Measurements from ENCODE around the gene PRKAR1B. TPM values are rescaled to one million over a fixed set of nuclear protein-coding genes. Genes with fewer than 3 reads are reported as not detected.

PRKAR1B gene
- total and polyA plus RNA-seq, 7 experiments from 2014 or later, result 16.1 to 51.4 (median 28.7) TPM

DNA sequence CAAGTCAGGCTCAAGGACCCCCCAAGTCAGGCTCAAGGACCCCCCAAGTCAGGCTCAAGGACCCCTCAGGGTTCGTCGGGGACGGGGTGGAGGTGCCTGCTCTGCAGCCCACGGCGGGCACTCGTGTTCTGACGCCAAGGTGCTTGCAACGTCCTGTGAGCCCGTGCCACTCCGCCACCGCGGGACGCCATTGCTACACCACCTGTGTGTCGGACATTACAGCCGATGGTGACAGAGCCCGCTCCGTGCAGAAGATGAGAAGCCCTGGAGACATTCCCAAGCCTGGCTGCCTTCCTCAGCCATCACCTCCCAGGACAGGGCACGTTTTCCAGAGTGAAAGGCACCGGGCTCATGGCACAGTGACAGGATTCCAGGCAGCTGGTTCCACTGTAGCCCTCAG, 98.3 kb downstream of the PRKAR1B start:
- no peak overlapping the region for H3K27ac ChIP-seq (ENCODE audit: low read depth, low read length)

DNA sequence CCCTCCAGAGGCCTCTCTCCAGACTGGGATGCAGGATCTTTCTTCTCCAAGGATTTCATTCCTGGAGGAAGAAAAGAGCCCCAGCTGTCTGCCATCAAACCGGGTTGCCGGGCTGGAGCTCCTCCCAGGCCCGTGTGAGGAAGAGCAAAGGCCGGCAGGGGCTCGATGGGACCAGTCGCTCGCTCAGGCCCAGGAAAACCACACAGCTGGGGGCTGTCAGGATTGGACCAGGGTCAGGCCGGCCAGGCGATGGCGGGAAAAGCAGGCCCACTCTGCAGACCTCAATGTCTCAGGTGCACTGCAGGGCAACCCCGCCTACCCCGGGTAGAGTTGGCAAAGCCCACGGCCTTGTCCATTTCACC, 98.7 kb downstream of the PRKAR1B start:
- H3K4me1 Mint-ChIP-seq, result peaks cover 0 to 21% (median 13%) of the 10 kb centered on the region in 7 donors
- H3K36me3 Mint-ChIP-seq, result peaks cover 13 to 23% (median 19%) of the 10 kb centered on the region in 5 donors
- H3K27ac ChIP-seq (ENCODE audit: low read depth, low read length), result no peak overlapping the region
- peaks cover 0 to 17% (median 3%) of the 10 kb centered on the region in 3 experiments for H3K9me3 ChIP-seq (ENCODE audit: control insufficient read depth in 2 of 3, low read length in 3 of 3)
- H3K27me3 ChIP-seq (ENCODE audit: control insufficient read depth in 2 of 2, insufficient read depth in 2 of 2, low read length in 2 of 2), result no peaks in the 10 kb centered on the region
- H3K4me3 Mint-ChIP-seq, result no peak overlapping the region
- H3K27ac Mint-ChIP-seq, result no peak overlapping the region
- no peaks in the 10 kb centered on the region for H3K27me3 Mint-ChIP-seq
- POLR2A ChIA-PET, result no interaction called here
- H3K4me3 ChIP-seq (ENCODE audit: low read length), result no peak overlapping the region
- H3K4me1 ChIP-seq (ENCODE audit: control insufficient read depth in 2 of 2, insufficient read depth in 2 of 2, low read length in 2 of 2), result no peaks in the 10 kb centered on the region
- H3K9me3 Mint-ChIP-seq, result peaks cover 0 to 27% (median 12%) of the 10 kb centered on the region in 11 donors
- CTCF ChIA-PET, result no interaction called here
- no peaks in the 10 kb centered on the region for H3K36me3 ChIP-seq (ENCODE audit: control insufficient read depth in 2 of 3, insufficient read depth in 3 of 3, low read length in 3 of 3)
- ATAC-seq (no peak), DNase-seq (no peak)
- intact Hi-C loops (cut with micrococcal nuclease), result no loop called here

More for the DNA sequence above, 98.3 kb downstream of the PRKAR1B start:
- Histone ChIP-seq H3K9me3 (ENCODE audit: control insufficient read depth in 2 of 3, low read length in 3 of 3) (peaks cover 0 to 17% (median 3%) of the 10 kb centered on the region in 3 experiments), H3K36me3 (ENCODE audit: control insufficient read depth in 2 of 3, insufficient read depth in 3 of 3, low read length in 3 of 3) (no peaks in the 10 kb centered on the region), H3K4me1 (ENCODE audit: control insufficient read depth in 2 of 2, insufficient read depth in 2 of 2, low read length in 2 of 2) (no peaks in the 10 kb centered on the region), H3K27me3 (ENCODE audit: control insufficient read depth in 2 of 2, insufficient read depth in 2 of 2, low read length in 2 of 2) (no peaks in the 10 kb centered on the region), H3K4me3 (ENCODE audit: low read length) (no peak overlapping the region)
- peaks cover 0 to 24% (median 12%) of the 10 kb centered on the region in 11 donors for H3K9me3 Mint-ChIP-seq
- DNase-seq, result no peak
- CTCF ChIA-PET, result no interaction called here
- H3K36me3 Mint-ChIP-seq, result peaks cover 12 to 22% (median 17%) of the 10 kb centered on the region in 5 donors
- POLR2A ChIA-PET, result no interaction called here
- H3K4me3 Mint-ChIP-seq, result no peak overlapping the region
- no peak for ATAC-seq
- H3K27ac Mint-ChIP-seq, result no peak overlapping the region
- peaks cover 0 to 16% (median 10%) of the 10 kb centered on the region in 7 donors for H3K4me1 Mint-ChIP-seq
- no peaks in the 10 kb centered on the region for H3K27me3 Mint-ChIP-seq
- intact Hi-C loops (cut with micrococcal nuclease), result no loop called here

DNA sequence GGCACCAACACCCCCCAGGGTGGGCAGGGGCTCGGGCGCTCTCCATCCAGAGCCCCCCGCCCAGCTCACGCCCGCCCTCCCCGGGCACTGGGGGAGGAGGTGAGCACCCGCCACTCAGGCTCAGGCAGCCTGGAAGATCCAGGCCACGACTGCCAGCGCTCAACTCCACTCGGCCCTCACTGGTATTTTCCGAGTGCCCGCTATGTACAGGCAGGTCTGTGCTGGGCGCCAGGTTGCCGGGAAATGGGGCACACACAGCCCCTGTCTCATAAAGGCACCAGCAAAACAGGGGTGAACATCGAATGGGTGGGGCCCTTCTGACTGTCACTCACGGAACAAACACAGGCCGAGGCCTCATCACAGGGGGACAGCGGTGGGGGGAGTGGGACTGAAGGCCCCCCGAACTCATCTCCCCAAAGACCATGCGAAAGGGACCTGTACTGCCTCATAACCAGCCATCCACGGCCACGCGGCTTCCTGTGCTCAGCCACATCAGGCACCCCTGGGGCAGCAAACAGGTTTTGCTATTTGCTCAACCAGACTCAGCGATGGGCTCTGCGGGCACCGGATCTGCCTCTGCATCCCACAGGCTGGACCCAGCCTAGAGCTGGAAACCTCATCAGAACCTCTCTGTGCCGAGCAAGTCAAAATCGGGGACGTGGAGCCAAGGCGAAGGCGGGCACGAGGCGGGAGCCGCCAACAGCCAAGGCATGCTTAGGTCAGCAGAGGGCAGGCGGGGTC, 99.2 kb downstream of the PRKAR1B start:
- peaks cover 0 to 17% (median 3%) of the 10 kb centered on the region in 3 experiments for H3K9me3 ChIP-seq (ENCODE audit: control insufficient read depth in 2 of 3, low read length in 3 of 3)
- ATAC-seq (no peak), DNase-seq (no peak)
- no peak overlapping the region for H3K27ac Mint-ChIP-seq
- peaks cover 0 to 19% (median 10%) of the 10 kb centered on the region in 7 donors for H3K4me1 Mint-ChIP-seq
- no peak overlapping the region for H3K4me3 Mint-ChIP-seq
- H3K4me1 ChIP-seq (ENCODE audit: control insufficient read depth in 2 of 2, insufficient read depth in 2 of 2, low read length in 2 of 2), result no peaks in the 10 kb centered on the region
- no peak overlapping the region for H3K27ac ChIP-seq (ENCODE audit: low read depth, low read length)
- intact Hi-C loops (cut with micrococcal nuclease), result no loop called here
- ChIA-PET CTCF (no interaction called here), POLR2A (no interaction called here)
- no peak overlapping the region for H3K4me3 ChIP-seq (ENCODE audit: low read length)
- no peaks in the 10 kb centered on the region for H3K27me3 Mint-ChIP-seq
- no peaks in the 10 kb centered on the region for H3K36me3 ChIP-seq (ENCODE audit: control insufficient read depth in 2 of 3, insufficient read depth in 3 of 3, low read length in 3 of 3)
- H3K27me3 ChIP-seq (ENCODE audit: control insufficient read depth in 2 of 2, insufficient read depth in 2 of 2, low read length in 2 of 2), result no peaks in the 10 kb centered on the region
- peaks cover 0 to 32% (median 12%) of the 10 kb centered on the region in 11 donors for H3K9me3 Mint-ChIP-seq
- peaks cover 17 to 25% (median 22%) of the 10 kb centered on the region in 5 donors for H3K36me3 Mint-ChIP-seq

DNA sequence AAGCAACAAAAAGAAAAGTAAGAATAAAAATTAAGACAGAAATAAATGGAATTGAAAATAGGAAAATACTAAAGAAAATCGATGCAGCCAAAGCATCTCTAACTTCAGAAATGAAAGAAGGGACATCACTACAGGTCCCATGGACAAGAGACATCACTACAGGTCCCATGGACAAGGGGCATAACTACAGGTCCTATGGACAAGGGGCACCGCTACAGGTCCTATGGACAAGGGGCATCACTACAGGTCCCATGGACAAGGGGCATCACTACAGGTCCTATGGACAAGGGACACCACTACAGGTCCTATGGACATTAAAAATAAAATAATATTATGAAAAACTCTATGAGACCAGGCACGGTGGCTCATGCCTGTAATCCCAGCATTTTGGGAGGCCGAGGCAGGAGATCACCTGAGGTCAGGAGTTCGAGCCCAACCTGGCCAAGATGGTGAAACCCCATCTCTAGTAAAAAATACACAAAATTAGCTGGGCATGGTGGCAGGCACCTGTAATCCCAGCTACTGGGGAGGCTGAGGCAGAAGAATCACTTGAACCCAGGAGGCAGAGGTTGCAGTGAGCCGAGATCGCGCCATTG, 101.6 kb downstream of the PRKAR1B start:
- Histone ChIP-seq H3K36me3 (ENCODE audit: control insufficient read depth in 2 of 3, insufficient read depth in 3 of 3, low read length in 3 of 3) (no peaks in the 10 kb centered on the region), H3K4me3 (ENCODE audit: low read length) (no peak overlapping the region), H3K27me3 (ENCODE audit: control insufficient read depth in 2 of 2, insufficient read depth in 2 of 2, low read length in 2 of 2) (no peaks in the 10 kb centered on the region), H3K4me1 (ENCODE audit: control insufficient read depth in 2 of 2, insufficient read depth in 2 of 2, low read length in 2 of 2) (no peaks in the 10 kb centered on the region), H3K9me3 (ENCODE audit: control insufficient read depth in 2 of 3, low read length in 3 of 3) (peaks cover 0 to 30% (median 8%) of the 10 kb centered on the region in 3 experiments), H3K27ac (ENCODE audit: low read depth, low read length) (no peak overlapping the region)
- ChIA-PET CTCF (no interaction called here), POLR2A (interaction anchor here (1.5 kb wide), 1 partner anchor 12 kb away, joined by 6 read pairs; no protein-coding TSS in a partner anchor)
- Mint-ChIP-seq H3K27me3 (no peaks in the 10 kb centered on the region), H3K4me3 (no peak overlapping the region), H3K36me3 (peaks cover 23 to 46% (median 38%) of the 10 kb centered on the region in 5 donors), H3K9me3 (peaks cover 0 to 56% (median 26%) of the 10 kb centered on the region in 11 donors), H3K27ac (peak overlapping the region in 7 of 9 donors; percentile 1 to 73 (median 19)), H3K4me1 (peaks cover 1 to 25% (median 18%) of the 10 kb centered on the region in 7 donors)
- DNase-seq, result no peak
- intact Hi-C loops (cut with micrococcal nuclease), result no loop called here
- ATAC-seq, result no peak

DNA sequence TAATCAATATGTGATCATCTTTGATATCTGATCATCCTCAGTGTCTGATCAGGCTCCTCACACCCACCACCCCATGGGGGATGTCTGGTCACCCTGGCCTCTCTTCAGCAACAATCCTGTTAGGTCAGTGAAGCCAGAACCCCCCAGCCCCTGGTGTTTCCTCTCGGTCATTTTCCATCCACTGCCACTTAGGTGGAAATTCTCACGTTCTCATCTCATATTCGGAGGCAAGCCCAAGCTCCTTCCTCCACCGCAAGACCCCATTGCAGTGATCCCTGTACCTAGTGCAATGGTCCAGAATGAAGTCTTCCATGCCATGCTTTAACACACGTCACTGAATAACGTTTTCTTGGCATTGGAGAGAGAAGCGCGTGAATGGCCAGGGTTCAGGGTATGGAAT, 103.6 kb downstream of the PRKAR1B start:
- H3K27me3 ChIP-seq (ENCODE audit: control insufficient read depth in 2 of 2, insufficient read depth in 2 of 2, low read length in 2 of 2), result no peaks in the 10 kb centered on the region
- ChIA-PET CTCF (no interaction called here), POLR2A (interaction anchor here (0.5 to 0.6 kb wide), 2 partner anchors 28 to 85 kb away, joined by 3 to 4 read pairs; no protein-coding TSS in a partner anchor)
- H3K27me3 Mint-ChIP-seq, result no peaks in the 10 kb centered on the region
- H3K4me1 ChIP-seq (ENCODE audit: control insufficient read depth in 2 of 2, insufficient read depth in 2 of 2, low read length in 2 of 2), result peaks cover 12 to 14% of the 10 kb centered on the region in 2 donors
- H3K9me3 Mint-ChIP-seq, result peaks cover 3 to 71% (median 39%) of the 10 kb centered on the region in 11 donors
- DNase-seq (no peak), ATAC-seq (no peak)
- H3K4me1 Mint-ChIP-seq, result peaks cover 15 to 46% (median 38%) of the 10 kb centered on the region in 7 donors
- H3K27ac Mint-ChIP-seq, result peak overlapping the region in 4 of 9 donors; percentile 58 to 83 (median 68)
- intact Hi-C loops (cut with micrococcal nuclease), result no loop called here
- H3K27ac ChIP-seq (ENCODE audit: low read depth, low read length), result no peak overlapping the region
- H3K9me3 ChIP-seq (ENCODE audit: control insufficient read depth in 2 of 3, low read length in 3 of 3), result peaks cover 0 to 45% (median 9%) of the 10 kb centered on the region in 3 experiments
- peaks cover 31 to 60% (median 43%) of the 10 kb centered on the region in 5 donors for H3K36me3 Mint-ChIP-seq
- H3K4me3 Mint-ChIP-seq, result peak overlapping the region in 1 of 10 donors; percentile 69
- H3K36me3 ChIP-seq (ENCODE audit: control insufficient read depth in 2 of 3, insufficient read depth in 3 of 3, low read length in 3 of 3), result no peaks in the 10 kb centered on the region
- H3K4me3 ChIP-seq (ENCODE audit: low read length), result no peak overlapping the region

DNA sequence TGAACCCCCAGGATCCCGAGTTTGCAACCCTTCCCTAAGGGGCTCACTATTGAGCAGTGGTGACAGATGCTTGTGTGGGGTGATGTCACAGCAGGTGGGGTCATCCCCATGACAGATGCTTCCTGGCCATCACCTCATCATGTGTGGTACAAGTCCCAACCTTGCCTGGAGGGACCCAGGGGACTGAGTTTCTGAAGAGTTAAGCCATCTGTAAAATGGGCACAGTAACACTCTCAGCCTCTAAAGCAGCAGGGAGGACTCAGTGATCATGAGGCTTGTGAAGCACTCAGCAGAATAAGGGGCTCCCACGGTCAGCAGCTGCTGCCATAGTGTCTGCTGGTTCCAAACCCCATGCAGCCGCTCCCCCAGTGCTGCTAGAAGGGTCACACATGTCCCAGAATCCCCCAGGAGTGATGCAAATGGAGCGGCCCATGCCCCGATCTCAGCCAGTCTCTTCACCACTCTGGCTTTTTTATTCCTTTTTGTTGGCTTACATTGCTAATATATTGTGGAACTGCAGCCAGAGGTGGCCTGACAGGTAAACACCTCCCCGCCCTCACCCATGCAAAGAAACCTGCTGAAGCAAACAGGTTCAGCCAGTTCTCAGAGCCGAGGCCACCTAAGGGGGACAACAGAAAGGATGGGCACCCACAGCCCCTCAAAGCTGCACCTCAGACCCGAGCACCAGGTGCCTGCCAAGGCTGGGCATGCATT, 105.4 kb downstream of the PRKAR1B start:
- peaks cover 0 to 45% (median 9%) of the 10 kb centered on the region in 3 experiments for H3K9me3 ChIP-seq (ENCODE audit: control insufficient read depth in 2 of 3, low read length in 3 of 3)
- Mint-ChIP-seq H3K27ac (peak overlapping the region in 4 of 9 donors; percentile 14 to 97 (median 54)), H3K4me1 (peaks cover 25 to 63% (median 49%) of the 10 kb centered on the region in 7 donors), H3K9me3 (peaks cover 3 to 71% (median 39%) of the 10 kb centered on the region in 11 donors), H3K4me3 (peak overlapping the region in 2 of 10 donors; percentile 12 to 85), H3K27me3 (no peaks in the 10 kb centered on the region), H3K36me3 (peaks cover 31 to 62% (median 43%) of the 10 kb centered on the region in 5 donors)
- no peaks in the 10 kb centered on the region for H3K27me3 ChIP-seq (ENCODE audit: control insufficient read depth in 2 of 2, insufficient read depth in 2 of 2, low read length in 2 of 2)
- intact Hi-C loops (cut with micrococcal nuclease), result no loop called here
- ChIA-PET CTCF (no interaction called here), POLR2A (no interaction called here)
- no peaks in the 10 kb centered on the region for H3K36me3 ChIP-seq (ENCODE audit: control insufficient read depth in 2 of 3, insufficient read depth in 3 of 3, low read length in 3 of 3)
- H3K4me1 ChIP-seq (ENCODE audit: control insufficient read depth in 2 of 2, insufficient read depth in 2 of 2, low read length in 2 of 2), result peaks cover 28 to 31% of the 10 kb centered on the region in 2 donors
- DNase-seq, result no peak
- H3K27ac ChIP-seq (ENCODE audit: low read depth, low read length), result no peak overlapping the region
- ATAC-seq, result no peak
- no peak overlapping the region for H3K4me3 ChIP-seq (ENCODE audit: low read length)

All from naive thymus-derived CD4-positive, alpha-beta T cell (primary cell).